SU-DHL-6 (cell line): ENCODE data around the gene CPLX1.

Source experiments
- EZH2phosphoT487 ChIP-seq: fragments of 200-600 bp; sonication (generic), shearing (Covaris generic); conservative IDR thresholded peaks from 2 replicates; pipeline ENCODE4 v1.6.1; 2018; ENCODE audit warnings: mild to moderate bottlenecking, antibody characterized with exemption, low read length, moderate library complexity, mixed read lengths
- TF ChIP-seq, protein P1 (sequence below): fragments of 200-600 bp; sonication (generic); IDR thresholded peaks from one replicate; pipeline ENCODE4 v1.5.1; 2017; ENCODE audit warnings: antibody characterized with exemption, mild to moderate bottlenecking, low read length, moderate library complexity; ENCODE audit not compliant: insufficient read depth, poor library complexity, severe bottlenecking

DNA sequence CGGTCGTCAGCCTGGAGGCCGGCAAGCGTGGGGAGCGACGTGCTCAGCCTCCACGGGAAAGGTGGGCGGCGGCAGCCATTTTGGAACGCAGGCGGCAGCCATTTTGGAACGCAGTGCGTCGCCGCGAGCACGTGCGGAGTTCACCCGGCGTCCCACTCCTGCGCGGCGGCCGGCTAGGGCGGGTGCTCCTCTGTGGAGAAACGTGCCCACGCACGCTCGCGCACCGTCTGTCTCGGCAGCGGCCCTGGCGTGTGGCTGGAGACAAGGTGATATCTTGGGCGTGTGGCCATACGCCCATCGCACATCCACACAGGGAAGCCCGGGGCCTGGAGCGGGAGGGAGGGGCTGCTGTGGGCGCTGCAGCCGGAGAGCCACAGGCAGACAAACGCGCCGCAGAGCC lies 21.1 kb downstream of the CPLX1 start:
- TF ChIP-seq, protein P1, sequence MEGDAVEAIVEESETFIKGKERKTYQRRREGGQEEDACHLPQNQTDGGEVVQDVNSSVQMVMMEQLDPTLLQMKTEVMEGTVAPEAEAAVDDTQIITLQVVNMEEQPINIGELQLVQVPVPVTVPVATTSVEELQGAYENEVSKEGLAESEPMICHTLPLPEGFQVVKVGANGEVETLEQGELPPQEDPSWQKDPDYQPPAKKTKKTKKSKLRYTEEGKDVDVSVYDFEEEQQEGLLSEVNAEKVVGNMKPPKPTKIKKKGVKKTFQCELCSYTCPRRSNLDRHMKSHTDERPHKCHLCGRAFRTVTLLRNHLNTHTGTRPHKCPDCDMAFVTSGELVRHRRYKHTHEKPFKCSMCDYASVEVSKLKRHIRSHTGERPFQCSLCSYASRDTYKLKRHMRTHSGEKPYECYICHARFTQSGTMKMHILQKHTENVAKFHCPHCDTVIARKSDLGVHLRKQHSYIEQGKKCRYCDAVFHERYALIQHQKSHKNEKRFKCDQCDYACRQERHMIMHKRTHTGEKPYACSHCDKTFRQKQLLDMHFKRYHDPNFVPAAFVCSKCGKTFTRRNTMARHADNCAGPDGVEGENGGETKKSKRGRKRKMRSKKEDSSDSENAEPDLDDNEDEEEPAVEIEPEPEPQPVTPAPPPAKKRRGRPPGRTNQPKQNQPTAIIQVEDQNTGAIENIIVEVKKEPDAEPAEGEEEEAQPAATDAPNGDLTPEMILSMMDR: no peak
- no peak for TF ChIP-seq EZH2phosphoT487
